Pancreas (tissue), 10 donors: ENCODE measurements around the gene APBA1. TPM values are rescaled to one million over a fixed set of nuclear protein-coding genes. Genes with fewer than 3 reads are reported as not detected.

Experiments used
- ATAC-seq, 4 donors: fragments of 200-7000 bp; cut with Tn5 transposase; one replicate each; pipeline versions ENCODE4 v1.8.0 to v1.9.1; 2020; ENCODE audit warnings: mild to moderate bottlenecking in 4 of 4, moderate library complexity in 4 of 4
- DNase-seq, 6 donors: peaks; one replicate each; pipeline ENCODE4 v3.0.0-alpha.2; 2020
- FAIRE-seq: peaks from 2 replicates; lab custom pipeline; 2012; peaks lifted over from hg19 to GRCh38; lab: Jason Lieb, UNC
- H3K27ac ChIP-seq, 4 donors: fragments of 200-600 bp; sonication (generic); 1 replicate in 3 of 4; 2 replicates in 1 of 4; pipeline versions ENCODE4 v1.5.0 to v1.8.0; 2020
- H3K27me3 ChIP-seq, 4 donors: fragments of 200-600 bp; one replicate each; pipeline ENCODE4 v1.8.0; 2021
- H3K36me3 ChIP-seq, 3 donors: fragments of 200-600 bp; sonication (generic) in 1 of 3; one replicate each; pipeline versions ENCODE4 v1.5.0 to v1.8.0; 2020 to 2021
- H3K4me1 ChIP-seq, 3 donors: fragments of 200-600 bp; one replicate each; pipeline ENCODE4 v1.8.0; 2021
- H3K4me3 ChIP-seq, 4 donors: fragments of 200-600 bp; sonication (generic) in 2 of 4; one replicate each; pipeline versions ENCODE4 v1.5.0 to v1.8.0; 2020 to 2021
- H3K9me3 ChIP-seq, 4 donors: fragments of 200-600 bp; one replicate each; pipeline ENCODE4 v1.8.0; 2021
- WGBS, 2 donors: extraction: QIAGEN DNeasy Blood & Tissue Kit; methylation state at CpG; one replicate each; pipeline ENCODE4 v1.1.7; 2013; 5-methylcytosine and 5-hydroxymethylcytosine counted together
- intact Hi-C, 3 donors: fragments of 100-400 bp; cut with DNase I; formaldehyde crosslinking; loops; one replicate each; pipeline versions ENCODE4 v1.11.1 to v1.14.2; 2022
- polyA plus RNA-seq, 2 donors: library from polyadenylated mRNA; stranded (reverse); fragments of 200-250 nt; gene quantifications; one replicate each; pipeline ENCODE4 v1.2.3, GENCODE V29; 2013
- total RNA-seq, 6 donors: library from RNA; stranded (reverse); fragmentation: NEBNext Ultra II Directional in 4 of 6; extraction: Animal tissue kit (Norgen Biotek cat#: 25700) in 4 of 6; gene quantifications; one replicate each; pipeline versions ENCODE4 v1.2.1 to v1.2.4, GENCODE V29; 2021 to 2023
- TF ChIP-seq, protein P1 (sequence below), 4 donors: fragments of 200-600 bp; sonication (generic) in 3 of 4; IDR thresholded peaks; one replicate each; pipeline versions ENCODE4 v1.5.0 to v1.8.0; 2021; ENCODE audit warnings: antibody characterized with exemption in 4 of 4
- donor health status: healthy with polysubstance abuse.
- donor health status: DM: no; HTN: no; CAD: no; lungs with moderate emphysema.
- donor health status: DM: no; HTN: no; CAD: no.
- donor health status: control.
- donor health status: control.
- donor health status: Bipolar disorder and iron deficiency.
- donor health status: DM: yes; HTN: yes; CAD: no.
- donor health status: DM: no; HTN: no; CAD: no.
- donor health status: DM: no; HTN: no; CAD: no.
- donor health status: DM: yes; HTN: yes; CAD: no.

The APBA1 gene
- total and polyA plus RNA-seq, 8 donors, result 0.68 to 3.2 (median 2.2) TPM

DNA sequence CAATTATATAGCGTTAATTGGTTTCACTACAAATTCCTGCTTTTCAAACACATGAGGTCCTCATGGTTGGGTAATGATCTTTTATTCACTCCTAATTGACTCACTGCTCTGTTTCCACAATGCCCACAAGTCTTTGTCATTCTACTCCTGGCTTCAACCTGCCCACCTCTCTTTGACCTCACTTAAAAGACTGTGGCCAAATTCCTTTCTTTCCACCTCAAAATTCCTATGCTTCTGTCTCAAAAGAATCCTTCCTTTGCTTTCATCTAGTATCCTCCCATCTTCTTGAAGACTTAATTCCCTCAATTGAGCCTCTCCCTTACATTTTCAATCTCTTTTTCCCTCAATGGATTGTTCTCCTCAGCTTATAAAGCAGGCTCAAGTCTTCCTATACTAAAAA, 4.9 kb downstream of the APBA1 start:
- intact Hi-C loops, result no loop called here
- H3K4me3 ChIP-seq, result no peak overlapping the region
- H3K36me3 ChIP-seq, result no peaks in the 10 kb centered on the region
- no peak for DNase-seq
- FAIRE-seq, result no peak
- no peak for ATAC-seq
- H3K27ac ChIP-seq, result no peak overlapping the region
- TF ChIP-seq, protein P1, sequence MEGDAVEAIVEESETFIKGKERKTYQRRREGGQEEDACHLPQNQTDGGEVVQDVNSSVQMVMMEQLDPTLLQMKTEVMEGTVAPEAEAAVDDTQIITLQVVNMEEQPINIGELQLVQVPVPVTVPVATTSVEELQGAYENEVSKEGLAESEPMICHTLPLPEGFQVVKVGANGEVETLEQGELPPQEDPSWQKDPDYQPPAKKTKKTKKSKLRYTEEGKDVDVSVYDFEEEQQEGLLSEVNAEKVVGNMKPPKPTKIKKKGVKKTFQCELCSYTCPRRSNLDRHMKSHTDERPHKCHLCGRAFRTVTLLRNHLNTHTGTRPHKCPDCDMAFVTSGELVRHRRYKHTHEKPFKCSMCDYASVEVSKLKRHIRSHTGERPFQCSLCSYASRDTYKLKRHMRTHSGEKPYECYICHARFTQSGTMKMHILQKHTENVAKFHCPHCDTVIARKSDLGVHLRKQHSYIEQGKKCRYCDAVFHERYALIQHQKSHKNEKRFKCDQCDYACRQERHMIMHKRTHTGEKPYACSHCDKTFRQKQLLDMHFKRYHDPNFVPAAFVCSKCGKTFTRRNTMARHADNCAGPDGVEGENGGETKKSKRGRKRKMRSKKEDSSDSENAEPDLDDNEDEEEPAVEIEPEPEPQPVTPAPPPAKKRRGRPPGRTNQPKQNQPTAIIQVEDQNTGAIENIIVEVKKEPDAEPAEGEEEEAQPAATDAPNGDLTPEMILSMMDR (IDR thresholded peaks at IDR 0.05), result no peak
- H3K27me3 ChIP-seq, result no peaks in the 10 kb centered on the region
- H3K4me1 ChIP-seq, result no peaks in the 10 kb centered on the region
- H3K9me3 ChIP-seq, result no peaks in the 10 kb centered on the region
- 95 to 100% methylated on average over 1 of the region's 1 CpG for WGBS, 2 donors

DNA sequence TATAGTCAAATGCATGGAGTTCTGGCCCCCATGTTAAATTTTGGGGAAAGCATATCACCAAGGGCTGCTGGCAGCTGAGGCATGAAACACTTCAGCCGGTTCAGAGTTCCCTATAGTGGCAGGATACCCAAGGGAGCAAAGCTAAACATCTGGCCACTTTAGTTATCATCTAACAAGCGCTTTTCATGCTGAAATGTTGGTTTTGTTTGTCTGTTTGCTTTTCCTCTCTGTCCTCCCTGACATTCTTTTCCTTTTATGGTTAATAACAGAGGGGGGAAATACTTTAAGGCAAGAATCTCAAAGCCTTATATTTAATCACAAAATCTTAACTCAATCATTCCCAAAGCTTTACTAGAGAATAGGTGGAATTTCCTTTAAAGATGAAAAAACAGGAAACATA, 11.9 kb downstream of the APBA1 start:
- H3K27me3 ChIP-seq, result no peaks in the 10 kb centered on the region
- H3K4me1 ChIP-seq, result peaks cover 0 to 4% (median 0%) of the 10 kb centered on the region in 3 donors
- TF ChIP-seq, protein P1 (IDR thresholded peaks at IDR 0.05), result no peak
- no peak for FAIRE-seq
- WGBS, 2 donors, result 65 to 78% methylated on average over 2 of the region's 2 CpGs
- DNase-seq, result no peak
- no peak overlapping the region for H3K4me3 ChIP-seq
- ATAC-seq, result no peak
- no peaks in the 10 kb centered on the region for H3K36me3 ChIP-seq
- intact Hi-C loops, result no loop called here
- no peak overlapping the region for H3K27ac ChIP-seq
- H3K9me3 ChIP-seq, result no peaks in the 10 kb centered on the region

- FAIRE-seq (no peak), DNase-seq (no peak), ATAC-seq (no peak)
- Histone ChIP-seq H3K9me3 (no peaks in the 10 kb centered on the region), H3K4me1 (peaks cover 0 to 4% (median 0%) of the 10 kb centered on the region in 3 donors), H3K36me3 (no peaks in the 10 kb centered on the region), H3K4me3 (no peak overlapping the region), H3K27me3 (no peaks in the 10 kb centered on the region), H3K27ac (no peak overlapping the region)
- intact Hi-C loops, result no loop called here
- 82 to 84% methylated on average over 3 of the region's 3 CpGs for WGBS, 2 donors
- TF ChIP-seq, protein P1 (IDR thresholded peaks at IDR 0.05), result no peak
Observed at GRCh38 chr9:69658987-69659675, 13.0 kb downstream of the APBA1 start.

DNA sequence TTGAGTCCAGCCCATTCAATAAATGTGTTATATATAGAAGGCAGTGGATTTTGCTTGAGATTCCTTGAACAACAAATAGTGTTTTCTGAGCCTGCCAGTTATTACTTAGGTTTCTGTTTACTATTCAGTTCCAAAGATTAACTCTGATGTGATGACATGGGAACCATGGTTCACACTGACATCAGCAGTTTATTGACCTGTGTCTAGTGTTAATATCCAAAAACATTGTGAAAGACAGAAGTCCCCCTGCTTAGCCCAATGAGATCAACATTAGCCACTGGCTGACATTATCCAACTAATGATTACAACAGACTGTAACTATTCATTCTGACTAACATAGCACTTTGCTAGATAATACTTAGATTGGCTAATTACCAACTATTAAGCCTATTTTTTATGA, 14.9 kb downstream of the APBA1 start:
- ATAC-seq, result peak in 1 of 4 donors; percentile 43
- intact Hi-C loops, result no loop called here

DNA sequence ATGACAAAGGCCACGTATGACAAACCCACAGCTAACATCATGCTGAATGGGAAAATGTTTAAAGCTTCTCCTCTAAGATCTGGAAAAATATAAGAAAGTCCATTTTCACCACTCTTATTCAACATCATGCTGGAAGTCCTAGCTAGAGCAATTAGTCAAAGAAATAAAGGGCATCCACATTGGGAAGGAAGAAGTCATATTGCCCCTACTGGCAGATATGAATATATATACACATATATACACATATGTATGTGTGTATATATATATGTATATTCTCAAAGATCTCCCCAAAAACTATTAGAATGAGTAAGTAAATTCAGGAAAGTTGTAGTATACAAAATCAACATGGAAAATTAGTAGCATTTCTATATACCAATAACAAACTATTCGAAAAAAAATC, 17.1 kb downstream of the APBA1 start:
- Histone ChIP-seq H3K9me3 (no peaks in the 10 kb centered on the region), H3K27me3 (no peaks in the 10 kb centered on the region), H3K4me3 (no peak overlapping the region), H3K36me3 (no peaks in the 10 kb centered on the region), H3K4me1 (peaks cover 0 to 4% (median 0%) of the 10 kb centered on the region in 3 donors), H3K27ac (no peak overlapping the region)
- ATAC-seq (no peak), DNase-seq (no peak), FAIRE-seq (peak; percentile 9)
- intact Hi-C loops, result no loop called here
- TF ChIP-seq, protein P1 (IDR thresholded peaks at IDR 0.05), result no peak
- WGBS, 2 donors, result 91 to 97% methylated on average over 2 of the region's 2 CpGs

More for the DNA sequence above, 14.9 kb downstream of the APBA1 start:
- H3K27me3 ChIP-seq, result no peaks in the 10 kb centered on the region
- H3K9me3 ChIP-seq, result no peaks in the 10 kb centered on the region
- peaks cover 0 to 4% (median 0%) of the 10 kb centered on the region in 3 donors for H3K4me1 ChIP-seq
- no peaks in the 10 kb centered on the region for H3K36me3 ChIP-seq
- H3K27ac ChIP-seq, result no peak overlapping the region
- no peak for DNase-seq
- TF ChIP-seq, protein P1 (IDR thresholded peaks at IDR 0.05), result no peak
- FAIRE-seq, result no peak
- no peak overlapping the region for H3K4me3 ChIP-seq
